Thyroid gland (tissue), 4 donors: ENCODE measurements around the gene PRR33. TPM values are rescaled to one million over a fixed set of nuclear protein-coding genes. Genes with fewer than 3 reads are reported as not detected.

Experiments
- DNase-seq, 2 donors: peaks; one replicate each; pipeline ENCODE4 v3.0.0-alpha.2; 2019
- H3K27ac ChIP-seq, 3 donors: fragments of 200-600 bp; sonication (generic); 1 replicate in 2 of 3; 2 replicates in 1 of 3; pipeline ENCODE4 v1.5.1; 2016 to 2019; ENCODE audit warnings: mild to moderate bottlenecking in 1 of 3, moderate library complexity in 1 of 3
- H3K27me3 ChIP-seq: fragments of 200-600 bp; sonication (generic); one replicate; pipeline ENCODE4 v1.5.1; 2019
- H3K36me3 ChIP-seq, 2 donors: fragments of 200-600 bp; sonication (generic); one replicate each; pipeline ENCODE4 v1.5.1; 2016 to 2019
- H3K4me1 ChIP-seq, 2 donors: fragments of 200-600 bp; sonication (generic); one replicate each; pipeline ENCODE4 v1.5.1; 2017 to 2019
- H3K4me3 ChIP-seq, 3 donors: fragments of 200-600 bp; sonication (generic); replicated peaks in 1 of 3; 1 replicate in 2 of 3; 2 replicates in 1 of 3; pipeline ENCODE4 v1.5.1; 2016; ENCODE audit warnings: mild to moderate bottlenecking in 1 of 3
- H3K9me3 ChIP-seq: fragments of 200-600 bp; sonication (generic); one replicate; pipeline ENCODE4 v1.5.1; 2017
- POLR2A ChIP-seq, 2 donors: fragments of 450-650 bp; IDR thresholded peaks; one replicate each; pipeline ENCODE4 v1.6.1; 2017; ENCODE audit warnings: antibody characterized with exemption in 2 of 2, mild to moderate bottlenecking in 2 of 2, moderate library complexity in 1 of 2
- WGBS, 2 donors: methylation state at CpG; one replicate each; pipeline ENCODE4 v1.1.5; 2017; 5-methylcytosine and 5-hydroxymethylcytosine counted together
- intact Hi-C: fragments of 100-400 bp; cut with DNase I; formaldehyde crosslinking; loops from one replicate; pipeline ENCODE4 v1.15.1; 2023
- total RNA-seq, 4 donors: library from RNA; depleted of rRNA; stranded (reverse); fragments of >200 nt; gene quantifications; one replicate each; pipeline ENCODE4 v1.2.3, GENCODE V29; 2016
- TF ChIP-seq, protein P1 (sequence below), 6 experiments: fragments of 200-600 bp in 3 of 6; fragments of 450-650 bp in 3 of 6; sonication (generic) in 3 of 6; IDR thresholded peaks; one replicate each; pipeline ENCODE4 v1.5.1; 2016 to 2019; ENCODE audit warnings: antibody characterized with exemption in 6 of 6, mild to moderate bottlenecking in 2 of 6, inconsistent platforms in 1 of 6, moderate library complexity in 1 of 6

PRR33 gene
- total RNA-seq, 4 donors from 2014 or later = not detected

DNA sequence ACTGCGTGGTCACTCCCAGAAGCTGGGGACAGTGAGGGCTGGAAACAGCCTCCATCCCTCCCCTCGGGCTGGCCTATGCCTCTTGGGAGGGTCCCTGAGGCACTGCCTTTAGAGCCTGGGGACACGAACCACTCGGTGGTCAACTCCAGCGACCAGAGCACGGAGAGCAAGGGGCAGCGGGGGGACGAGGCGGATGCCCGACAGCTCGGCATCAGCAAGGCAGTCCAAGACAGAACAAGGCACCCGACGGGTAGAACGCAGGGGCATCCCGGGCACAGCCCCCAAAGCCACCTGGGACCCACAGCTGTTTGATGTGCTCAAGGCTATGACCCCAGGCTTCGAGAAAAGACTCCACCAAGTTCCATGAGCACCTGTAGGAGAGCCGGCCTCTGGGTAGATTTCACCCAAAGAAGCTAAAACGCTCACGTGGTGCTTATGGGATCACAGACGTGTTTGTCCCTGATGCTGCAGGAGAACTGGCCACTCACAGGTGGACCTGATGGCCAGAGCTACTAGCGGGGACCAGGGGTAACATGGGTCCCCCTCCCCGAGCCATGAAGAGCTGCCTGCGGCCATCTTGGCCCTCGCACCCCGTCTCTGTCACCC lies 39.3 kb downstream of the PRR33 start:
- 90 to 96% methylated on average over 25 of the region's 25 CpGs for WGBS, 2 donors
- Histone ChIP-seq H3K4me1 (peaks cover 3 to 4% of the 10 kb centered on the region in 2 donors), H3K36me3 (no peaks in the 10 kb centered on the region), H3K9me3 (no peaks in the 10 kb centered on the region), H3K27ac (no peak overlapping the region), H3K4me3 (no peak overlapping the region), H3K27me3 (no peaks in the 10 kb centered on the region)
- intact Hi-C loops = no loop called here
- no peak for DNase-seq
- TF ChIP-seq, protein P1, sequence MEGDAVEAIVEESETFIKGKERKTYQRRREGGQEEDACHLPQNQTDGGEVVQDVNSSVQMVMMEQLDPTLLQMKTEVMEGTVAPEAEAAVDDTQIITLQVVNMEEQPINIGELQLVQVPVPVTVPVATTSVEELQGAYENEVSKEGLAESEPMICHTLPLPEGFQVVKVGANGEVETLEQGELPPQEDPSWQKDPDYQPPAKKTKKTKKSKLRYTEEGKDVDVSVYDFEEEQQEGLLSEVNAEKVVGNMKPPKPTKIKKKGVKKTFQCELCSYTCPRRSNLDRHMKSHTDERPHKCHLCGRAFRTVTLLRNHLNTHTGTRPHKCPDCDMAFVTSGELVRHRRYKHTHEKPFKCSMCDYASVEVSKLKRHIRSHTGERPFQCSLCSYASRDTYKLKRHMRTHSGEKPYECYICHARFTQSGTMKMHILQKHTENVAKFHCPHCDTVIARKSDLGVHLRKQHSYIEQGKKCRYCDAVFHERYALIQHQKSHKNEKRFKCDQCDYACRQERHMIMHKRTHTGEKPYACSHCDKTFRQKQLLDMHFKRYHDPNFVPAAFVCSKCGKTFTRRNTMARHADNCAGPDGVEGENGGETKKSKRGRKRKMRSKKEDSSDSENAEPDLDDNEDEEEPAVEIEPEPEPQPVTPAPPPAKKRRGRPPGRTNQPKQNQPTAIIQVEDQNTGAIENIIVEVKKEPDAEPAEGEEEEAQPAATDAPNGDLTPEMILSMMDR (IDR thresholded peaks at IDR 0.05) = no peak
- TF ChIP-seq POLR2A (IDR thresholded peaks at IDR 0.05) = no peak

DNA sequence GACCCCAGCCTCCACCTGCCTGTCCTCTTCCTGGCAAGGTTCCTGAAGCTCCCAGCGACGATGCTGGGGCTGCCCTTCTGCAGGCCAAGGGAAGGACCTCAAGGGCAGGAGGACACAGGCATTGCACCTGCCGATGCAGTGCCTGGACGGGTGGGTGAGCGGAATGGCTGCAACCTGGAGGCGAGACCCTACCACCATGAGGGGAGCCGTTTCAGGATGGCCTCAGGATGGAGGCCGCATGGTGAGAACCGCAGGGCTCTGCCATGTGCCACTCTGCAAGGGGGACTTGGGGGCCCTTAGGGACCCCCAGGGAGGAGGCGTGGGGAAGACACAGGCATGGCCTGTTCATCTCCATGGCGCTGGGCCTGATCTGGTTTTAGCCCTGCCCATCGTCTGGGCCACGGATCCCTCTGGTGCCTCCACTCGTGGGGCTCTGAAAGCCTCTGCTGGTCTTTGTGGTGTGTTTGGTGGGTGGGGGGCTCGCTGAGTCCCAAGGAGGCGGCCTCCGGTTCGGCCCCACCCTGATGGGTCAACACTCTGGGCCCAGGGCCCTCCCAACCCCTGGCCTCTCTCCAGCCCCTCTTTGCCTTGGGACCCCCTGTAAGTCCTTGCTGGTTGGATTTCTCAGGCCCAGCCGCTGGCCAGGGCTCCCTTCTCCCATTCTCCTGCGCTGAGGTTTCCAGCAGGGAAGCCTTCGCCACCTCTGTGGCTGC lies 40.1 kb downstream of the PRR33 start:
- DNase-seq = no peak
- Histone ChIP-seq H3K9me3 (no peaks in the 10 kb centered on the region), H3K4me3 (no peak overlapping the region), H3K4me1 (peaks cover 3 to 4% of the 10 kb centered on the region in 2 donors), H3K36me3 (no peaks in the 10 kb centered on the region), H3K27me3 (no peaks in the 10 kb centered on the region), H3K27ac (no peak overlapping the region)
- TF ChIP-seq, protein P1 (IDR thresholded peaks at IDR 0.05) = no peak
- no peak for TF ChIP-seq POLR2A (IDR thresholded peaks at IDR 0.05)
- WGBS, 2 donors = 88 to 97% methylated on average over 15 to 17 of the region's 21 CpGs
- intact Hi-C loops = no loop called here

DNA sequence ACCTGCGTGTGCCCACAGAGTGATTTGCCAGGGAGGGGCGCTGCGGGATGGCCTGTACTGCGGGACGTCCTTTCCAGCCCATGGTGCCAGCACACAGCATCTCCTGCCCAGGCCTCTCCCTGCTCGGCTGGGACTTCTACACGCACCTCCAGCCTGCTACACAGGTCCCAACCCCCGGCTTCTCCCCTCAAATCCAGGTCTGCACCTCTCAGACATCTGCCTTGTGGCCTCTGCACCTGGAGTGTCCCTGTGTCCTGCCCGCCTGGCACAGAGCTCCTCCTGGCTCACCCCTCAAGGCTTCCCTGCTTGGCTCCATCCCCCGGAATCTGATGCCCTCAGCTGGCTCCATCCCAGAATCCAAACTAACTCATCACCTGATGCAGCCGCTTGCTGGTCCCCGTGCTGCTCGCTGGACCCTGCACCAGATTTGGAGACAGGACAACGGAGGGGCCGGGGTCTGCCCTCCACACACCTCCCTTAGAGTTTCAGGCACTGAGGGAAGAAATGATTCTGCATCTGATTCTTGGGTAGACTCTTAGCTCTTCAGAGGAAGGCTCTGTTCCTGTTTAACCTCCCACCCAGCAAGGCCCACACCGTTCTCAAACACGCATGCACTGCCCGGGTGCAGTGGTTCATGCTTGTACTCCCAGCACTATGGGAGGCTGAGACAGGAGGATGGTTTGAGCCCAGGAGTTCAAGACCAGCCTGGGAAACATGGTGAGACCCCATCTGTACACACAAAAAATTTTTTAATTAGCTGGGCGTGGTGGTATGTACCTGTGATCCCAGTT lies 42.9 kb downstream of the PRR33 start:
- no peaks in the 10 kb centered on the region for H3K27me3 ChIP-seq
- H3K4me1 ChIP-seq = peaks cover 4 to 11% of the 10 kb centered on the region in 2 donors
- no peaks in the 10 kb centered on the region for H3K36me3 ChIP-seq
- no peak overlapping the region for H3K27ac ChIP-seq
- H3K4me3 ChIP-seq = no peak overlapping the region
- intact Hi-C loops = no loop called here
- no peaks in the 10 kb centered on the region for H3K9me3 ChIP-seq
- DNase-seq = no peak
- WGBS, 2 donors = 93 to 98% methylated on average over 17 of the region's 19 CpGs
- no peak for TF ChIP-seq POLR2A (IDR thresholded peaks at IDR 0.05)
- TF ChIP-seq, protein P1 (IDR thresholded peaks at IDR 0.05) = no peak

DNA sequence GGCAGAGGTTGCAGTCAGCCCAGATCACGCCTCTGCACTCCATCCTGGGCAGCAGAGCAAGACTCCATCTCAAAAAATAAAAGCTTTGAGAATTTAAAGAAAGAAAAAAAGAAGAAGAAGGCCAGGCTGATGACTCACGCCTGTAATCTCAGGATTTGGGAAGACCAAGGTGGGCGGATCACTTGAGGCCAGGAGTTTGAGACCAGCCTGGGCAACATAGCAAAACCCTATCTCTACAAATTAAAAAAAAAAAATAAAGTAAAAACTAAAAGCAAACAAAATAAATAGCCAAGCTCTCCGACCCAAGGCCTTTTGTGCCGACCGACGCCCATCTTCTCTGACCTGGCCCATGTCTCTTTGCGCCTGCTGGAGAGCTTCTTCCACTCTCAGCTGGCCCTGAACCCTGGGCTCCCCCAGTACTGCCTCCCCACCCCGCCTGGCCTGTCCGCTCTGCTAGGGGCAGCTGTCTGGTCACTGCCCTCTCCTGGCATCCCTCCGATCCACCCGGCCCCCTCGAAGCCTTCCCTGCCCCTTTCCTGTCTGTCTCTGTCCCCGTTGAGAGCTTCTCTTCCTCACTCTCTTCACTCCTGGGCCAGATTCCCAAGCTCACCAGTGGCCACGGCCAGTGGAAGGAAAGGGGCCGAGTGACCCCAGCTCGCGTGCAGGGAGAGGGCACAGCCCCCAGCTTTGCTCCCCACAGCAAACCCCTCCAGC lies 43.6 kb downstream of the PRR33 start:
- Histone ChIP-seq H3K4me1 (peaks cover 4 to 11% of the 10 kb centered on the region in 2 donors), H3K9me3 (no peaks in the 10 kb centered on the region), H3K4me3 (no peak overlapping the region), H3K36me3 (no peaks in the 10 kb centered on the region), H3K27ac (no peak overlapping the region), H3K27me3 (no peaks in the 10 kb centered on the region)
- 89% methylated on average over 18 of the region's 18 CpGs for WGBS, 2 donors
- intact Hi-C loops = no loop called here
- no peak for DNase-seq
- no peak for TF ChIP-seq POLR2A (IDR thresholded peaks at IDR 0.05)
- TF ChIP-seq, protein P1 (IDR thresholded peaks at IDR 0.05) = no peak
